K562 (cell line): ENCODE results near the gene GNAT3. TPM values are rescaled to one million over a fixed set of nuclear protein-coding genes. Genes with fewer than 3 reads are reported as not detected.

ENCODE experiments used
- ATAC-seq: fragments of 200-7000 bp; cut with Tn5 transposase; 3 replicates; pipeline ENCODE4 v1.9.1; 2020; ENCODE audit warnings: moderate library complexity
- BruUV-seq: library from RNA; stranded (reverse); fragments of 400-500 nt; replicated peaks from 2 replicates; lab custom pipeline; 2021; lab: Mats Ljungman, UMichigan
- CTCF ChIA-PET: fragments of 300-600 bp; formaldehyde crosslinking; extraction: SDS; loops from one replicate; lab custom pipeline; 2021; ENCODE audit warnings: low intra/inter-chr PET ratio; lab: Yijun Ruan, JAX
- POLR2A ChIA-PET: fragments of 300-600, 350-650 bp; sonication (Branson Sonifier 250); formaldehyde crosslinking; extraction: SDS; loops from one replicate; lab custom pipeline; 2021; ENCODE audit warnings: antibody characterized with exemption, inconsistent platforms; lab: Yijun Ruan, JAX
- DNase-seq, 4 experiments: peaks; one replicate each; pipeline versions ENCODE4 v3.0.0 to v3.0.0-alpha.2; 2011 to 2018; ENCODE audit warnings: low spot score in 3 of 4, mixed read lengths in 3 of 4; ENCODE audit errors: extremely low read depth in 1 of 4
- FAIRE-seq: peaks from 2 replicates; lab custom pipeline; 2011; peaks lifted over from hg19 to GRCh38; lab: Jason Lieb, UNC
- H2AFZ ChIP-seq: 2 replicates; pipeline ENCODE4 v1.6.0; 2011; ENCODE audit warnings: low read depth, low read length, control low read depth, inconsistent platforms
- H3K27ac ChIP-seq: fragments of 200-600 bp; 3 replicates; pipeline ENCODE4 v1.8.0; 2011; ENCODE audit warnings: low read depth, mild to moderate bottlenecking, control low read depth, inconsistent platforms, low read length, moderate library complexity, mixed read lengths; ENCODE audit errors: extremely low read depth
- H3K27me3 ChIP-seq, 2 experiments: fragments of 300-600 bp in 1 of 2; 2 replicates in 1 of 2; 3 replicates in 1 of 2; pipeline versions ENCODE4 v1.6.0 to v1.8.0; 2011; ENCODE audit warnings: inconsistent platforms in 2 of 2, low read length in 2 of 2, mild to moderate bottlenecking in 1 of 2, mixed read lengths in 1 of 2, moderate library complexity in 1 of 2; ENCODE audit not compliant: control insufficient read depth in 2 of 2, insufficient read depth in 2 of 2
- H3K36me3 ChIP-seq: fragments of 300-600 bp; 3 replicates; pipeline ENCODE4 v1.8.0; 2011; ENCODE audit warnings: mild to moderate bottlenecking, low read length, inconsistent platforms; ENCODE audit not compliant: control insufficient read depth, insufficient read depth
- H3K4me1 ChIP-seq, 2 experiments: fragments of 200-600 bp in 1 of 2; replicated peaks in 1 of 2; 2 replicates in 1 of 2; 3 replicates in 1 of 2; pipeline versions ENCODE4 v1.5.1 to v1.8.0; 2011; ENCODE audit warnings: inconsistent platforms in 2 of 2, low read length in 2 of 2, mild to moderate bottlenecking in 1 of 2, mixed read lengths in 1 of 2, moderate library complexity in 1 of 2; ENCODE audit not compliant: control insufficient read depth in 2 of 2, insufficient read depth in 2 of 2
- H3K4me2 ChIP-seq: 2 replicates; pipeline ENCODE4 v1.6.1; 2011; ENCODE audit warnings: low read length, control low read depth, inconsistent platforms, mixed read lengths; ENCODE audit not compliant: insufficient read depth
- H3K4me3 ChIP-seq: fragments of 200-600 bp; sonication (generic), shearing (Covaris generic); 2 replicates; pipeline ENCODE4 v1.5.1; 2016; ENCODE audit warnings: control low read depth, inconsistent platforms
- H3K79me2 ChIP-seq: fragments of 200-600 bp; 3 replicates; pipeline ENCODE4 v1.8.0; 2011; ENCODE audit warnings: low read length, inconsistent platforms; ENCODE audit not compliant: control insufficient read depth, insufficient read depth
- H3K9ac ChIP-seq, 2 experiments: 2 replicates each; pipeline versions ENCODE4 v1.6.0 to v1.6.1; 2011; ENCODE audit warnings: low read depth in 2 of 2, low read length in 2 of 2, control low read depth in 1 of 2, inconsistent platforms in 1 of 2, mild to moderate bottlenecking in 1 of 2, mixed read lengths in 1 of 2; ENCODE audit not compliant: insufficient read depth in 1 of 2
- H3K9me1 ChIP-seq: one replicate; pipeline ENCODE4 v1.6.0; 2011; ENCODE audit warnings: inconsistent platforms, mild to moderate bottlenecking, low read length, moderate library complexity; ENCODE audit not compliant: control insufficient read depth, insufficient read depth
- H3K9me3 ChIP-seq: replicated peaks from 2 replicates; pipeline ENCODE4 v1.5.1; 2011; ENCODE audit warnings: low read depth, low read length, inconsistent platforms; ENCODE audit not compliant: control insufficient read depth, insufficient read depth
- H4K20me1 ChIP-seq: replicated peaks from 2 replicates; pipeline ENCODE4 v1.6.1; 2011; ENCODE audit warnings: low read length, inconsistent platforms, mixed read lengths; ENCODE audit not compliant: control insufficient read depth, insufficient read depth
- DMBX1 ChIP-seq: fragments of 250-450 bp; sonication (Bioruptor Pico); IDR thresholded peaks from 2 replicates; pipeline ENCODE4 v1.8.0; 2022; ENCODE audit warnings: inconsistent platforms, mild to moderate bottlenecking, moderate library complexity, borderline replicate concordance
- NFXL1 ChIP-seq: fragments of 450-650 bp; formaldehyde crosslinking; IDR thresholded peaks from 2 replicates; pipeline ENCODE4 v1.4.0; 2021; ENCODE audit warnings: mild to moderate bottlenecking
- RBM14 ChIP-seq: fragments of 200-400 bp; formaldehyde crosslinking; IDR thresholded peaks from 2 replicates; pipeline ENCODE4 v1.6.1; 2018; ENCODE audit warnings: low read depth, mild to moderate bottlenecking, low read length, moderate library complexity, borderline replicate concordance; ENCODE audit not compliant: insufficient read depth
- STAT5A ChIP-seq: IDR thresholded peaks from 2 replicates; pipeline ENCODE4 v1.6.1; 2012; ENCODE audit warnings: low read length, inconsistent platforms, borderline replicate concordance
- WGBS: fragments of 100-300 bp; shearing (Covaris generic); methylation state at CpG from one replicate; pipeline ENCODE4 v1.1.6; 2016; ENCODE audit warnings: low coverage, mixed read lengths; ENCODE audit not compliant: insufficient coverage; ENCODE audit errors: missing lambda C conversion rate; 5-methylcytosine and 5-hydroxymethylcytosine counted together
- in situ Hi-C: fragments of 300-500 bp; cut with MboI; formaldehyde crosslinking; loops from 4 replicates; pipeline ENCODE4 v1.15.0; 2018; ENCODE audit warnings: inconsistent platforms, mixed read lengths
- intact Hi-C: fragments of 100-400 bp; cut with micrococcal nuclease; formaldehyde crosslinking; loops from 2 replicates; pipeline ENCODE4 v1.14.2; 2022
- polyA plus RNA-seq, 8 experiments: library from polyadenylated mRNA; depleted of rRNA in 4 of 8; stranded (reverse) in 5 of 8; unstranded in 3 of 8; fragments of >200 nt; fragmentation: Nextera tagmentation in 2 of 8; fragmentation: Illumina TruSeq in 1 of 8; extraction: Ambion mirVana in 2 of 8; extraction: Trizol in 1 of 8; gene quantifications; 2 replicates each; pipeline versions ENCODE4 v1.2.1 to v1.2.3, GENCODE V29; 2011 to 2014; ENCODE audit warnings: inconsistent platforms in 1 of 8, missing spikeins in 1 of 8
- total RNA-seq, 7 experiments: library from RNA; depleted of rRNA in 6 of 7; stranded (reverse); fragments of >200 nt in 6 of 7; fragmentation: Illumina TruSeq in 2 of 7; extraction: Trizol in 2 of 7; gene quantifications; 2 replicates each; pipeline versions ENCODE4 v1.2.1 to v1.2.3, GENCODE V29; 2011 to 2021; ENCODE audit warnings: low replicate concordance in 1 of 7
- TF ChIP-seq, protein P1 (sequence below): fragments of 450-650 bp; IDR thresholded peaks from 2 replicates; pipeline ENCODE4 v1.6.1; 2016; ENCODE audit warnings: missing biosample characterization, missing genetic modification characterization

The GNAT3 gene
- total and polyA plus RNA-seq, 9 of the 15 experiments (the other 6 are each of a cell fraction or from before 2014, with no cell fraction given), result not detected

DNA sequence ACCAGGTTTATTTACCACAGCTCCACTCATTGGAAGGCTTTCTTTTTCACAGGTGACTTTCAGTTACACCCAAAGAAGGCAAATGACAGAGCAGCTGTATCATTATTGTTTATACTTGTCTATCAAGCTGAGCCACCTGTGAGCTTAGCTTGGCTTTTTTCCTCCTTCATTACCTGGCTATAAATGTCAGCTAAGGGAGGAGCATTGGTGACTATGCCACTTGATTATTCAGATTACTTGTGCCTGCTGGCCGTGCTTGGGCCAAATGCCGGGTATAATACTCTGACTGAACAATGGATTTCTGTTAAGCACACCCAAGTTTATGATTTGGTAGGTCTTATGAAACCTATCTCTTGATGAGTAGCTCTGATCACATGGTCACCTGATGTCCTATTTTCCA, 9.9 kb upstream of the GNAT3 start:
- no peaks in the 10 kb centered on the region for H3K4me1 ChIP-seq
- FAIRE-seq, result no peak
- no peak overlapping the region for H3K9ac ChIP-seq
- H3K36me3 ChIP-seq, result no peaks in the 10 kb centered on the region
- H3K79me2 ChIP-seq, result no peaks in the 10 kb centered on the region
- H3K27ac ChIP-seq, result no peak overlapping the region
- TF ChIP-seq DMBX1 (CRISPR knock-in tag) (no peak), NFXL1 (CRISPR knock-in tag) (no peak), RBM14 (no peak), STAT5A (no peak)
- TF ChIP-seq, protein P1, sequence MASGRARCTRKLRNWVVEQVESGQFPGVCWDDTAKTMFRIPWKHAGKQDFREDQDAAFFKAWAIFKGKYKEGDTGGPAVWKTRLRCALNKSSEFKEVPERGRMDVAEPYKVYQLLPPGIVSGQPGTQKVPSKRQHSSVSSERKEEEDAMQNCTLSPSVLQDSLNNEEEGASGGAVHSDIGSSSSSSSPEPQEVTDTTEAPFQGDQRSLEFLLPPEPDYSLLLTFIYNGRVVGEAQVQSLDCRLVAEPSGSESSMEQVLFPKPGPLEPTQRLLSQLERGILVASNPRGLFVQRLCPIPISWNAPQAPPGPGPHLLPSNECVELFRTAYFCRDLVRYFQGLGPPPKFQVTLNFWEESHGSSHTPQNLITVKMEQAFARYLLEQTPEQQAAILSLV (tag), result no peak
- TF ChIP-seq, all 486 proteins: peak for 0
- in situ Hi-C loops (no loop called here), intact Hi-C loops (no loop called here)
- Histone ChIP-seq H3K27me3 (no peaks in the 10 kb centered on the region), H3K4me3 (no peak overlapping the region), H2AFZ (no peak overlapping the region), H3K9me3 (no peaks in the 10 kb centered on the region), H4K20me1 (no peaks in the 10 kb centered on the region), H3K4me2 (no peak overlapping the region), H3K9me1 (no peaks in the 10 kb centered on the region)
- WGBS, result 2% methylated on average over 2 of the region's 2 CpGs
- ChIA-PET POLR2A (interaction anchor here (1.0 kb wide), 1 partner anchor 12 kb away, joined by 4 read pairs; no protein-coding TSS in a partner anchor), CTCF (no interaction called here)
- BruUV-seq, result no TSS peak
- ATAC-seq (no peak), DNase-seq (no peak)
